ENCODE measurements around the gene ABCA2. TPM values are rescaled to one million over a fixed set of nuclear protein-coding genes. Genes with fewer than 3 reads are reported as not detected.

Gene ABCA2
- total RNA-seq, 6 experiments from 2014 or later = 23.7 to 49.2 (median 34.2) TPM

GRCh38 chr9:136980669-136981478 lies 47.2 kb downstream of the ABCA2 start:
- H3K36me3 ChIP-seq = no peaks in the 10 kb centered on the region
- ATAC-seq = no peak
- TF ChIP-seq POLR2A (IDR thresholded peaks at IDR 0.05) = no peak
- TF ChIP-seq, protein P1, sequence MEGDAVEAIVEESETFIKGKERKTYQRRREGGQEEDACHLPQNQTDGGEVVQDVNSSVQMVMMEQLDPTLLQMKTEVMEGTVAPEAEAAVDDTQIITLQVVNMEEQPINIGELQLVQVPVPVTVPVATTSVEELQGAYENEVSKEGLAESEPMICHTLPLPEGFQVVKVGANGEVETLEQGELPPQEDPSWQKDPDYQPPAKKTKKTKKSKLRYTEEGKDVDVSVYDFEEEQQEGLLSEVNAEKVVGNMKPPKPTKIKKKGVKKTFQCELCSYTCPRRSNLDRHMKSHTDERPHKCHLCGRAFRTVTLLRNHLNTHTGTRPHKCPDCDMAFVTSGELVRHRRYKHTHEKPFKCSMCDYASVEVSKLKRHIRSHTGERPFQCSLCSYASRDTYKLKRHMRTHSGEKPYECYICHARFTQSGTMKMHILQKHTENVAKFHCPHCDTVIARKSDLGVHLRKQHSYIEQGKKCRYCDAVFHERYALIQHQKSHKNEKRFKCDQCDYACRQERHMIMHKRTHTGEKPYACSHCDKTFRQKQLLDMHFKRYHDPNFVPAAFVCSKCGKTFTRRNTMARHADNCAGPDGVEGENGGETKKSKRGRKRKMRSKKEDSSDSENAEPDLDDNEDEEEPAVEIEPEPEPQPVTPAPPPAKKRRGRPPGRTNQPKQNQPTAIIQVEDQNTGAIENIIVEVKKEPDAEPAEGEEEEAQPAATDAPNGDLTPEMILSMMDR (IDR thresholded peaks at IDR 0.05) = no peak
- WGBS (ENCODE audit: insufficient coverage, low coverage, low lambda C conversion rate, missing lambda C conversion rate) = 84% methylated on average over 5 of the region's 16 CpGs
- H3K4me3 ChIP-seq = no peak overlapping the region
- no peaks in the 10 kb centered on the region for H3K4me1 ChIP-seq
- H3K27me3 ChIP-seq = no peaks in the 10 kb centered on the region
- H3K27ac ChIP-seq = no peak overlapping the region
- no peaks in the 10 kb centered on the region for H3K9me3 ChIP-seq
- intact Hi-C loops (cut with DNase I) = no loop called here
- no peak for DNase-seq

DNA sequence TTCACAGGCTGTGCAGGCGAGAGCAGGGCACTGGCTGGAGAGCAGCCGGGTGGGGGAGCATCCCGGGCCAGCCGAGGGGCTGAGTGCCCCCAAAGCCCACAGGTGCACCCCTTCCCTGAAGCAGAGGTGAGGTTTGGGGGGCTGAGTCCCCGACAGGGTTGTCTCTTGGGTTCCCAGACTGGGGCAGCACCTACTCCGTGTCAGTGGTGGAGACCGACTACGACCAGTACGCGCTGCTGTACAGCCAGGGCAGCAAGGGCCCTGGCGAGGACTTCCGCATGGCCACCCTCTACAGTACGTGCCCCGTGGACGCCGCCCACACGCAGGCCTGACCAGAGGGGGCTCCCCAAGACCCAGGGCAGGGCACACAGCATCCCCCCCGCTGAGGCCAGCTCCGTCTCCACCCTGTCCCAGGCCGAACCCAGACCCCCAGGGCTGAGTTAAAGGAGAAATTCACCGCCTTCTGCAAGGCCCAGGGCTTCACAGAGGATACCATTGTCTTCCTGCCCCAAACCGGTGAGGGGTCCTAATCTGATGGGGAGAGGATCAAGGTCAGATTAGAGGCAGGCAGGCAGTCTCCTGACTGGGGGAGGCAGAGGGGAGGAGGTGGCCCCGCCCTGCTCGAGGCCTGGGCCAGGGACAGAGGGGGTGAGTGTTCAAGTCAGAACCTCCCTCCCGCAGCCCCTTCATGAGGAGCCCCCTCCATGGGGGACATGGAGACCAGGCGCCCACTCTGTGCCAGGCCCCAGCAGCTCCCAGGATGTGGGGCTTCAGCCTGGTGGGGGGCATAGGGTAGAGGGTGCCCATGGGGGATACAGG lies 48.1 kb downstream of the ABCA2 start:
- H3K4me3 ChIP-seq = no peak overlapping the region
- no peaks in the 10 kb centered on the region for H3K27me3 ChIP-seq
- intact Hi-C loops (cut with DNase I) = no loop called here
- no peaks in the 10 kb centered on the region for H3K9me3 ChIP-seq
- DNase-seq = no peak
- ATAC-seq = no peak
- no peaks in the 10 kb centered on the region for H3K4me1 ChIP-seq
- no peaks in the 10 kb centered on the region for H3K36me3 ChIP-seq
- WGBS (ENCODE audit: insufficient coverage, low coverage, low lambda C conversion rate, missing lambda C conversion rate) = 0% methylated on average over 1 of the region's 26 CpGs
- no peak for TF ChIP-seq POLR2A (IDR thresholded peaks at IDR 0.05)
- TF ChIP-seq, protein P1 (IDR thresholded peaks at IDR 0.05) = no peak
- H3K27ac ChIP-seq = no peak overlapping the region

DNA sequence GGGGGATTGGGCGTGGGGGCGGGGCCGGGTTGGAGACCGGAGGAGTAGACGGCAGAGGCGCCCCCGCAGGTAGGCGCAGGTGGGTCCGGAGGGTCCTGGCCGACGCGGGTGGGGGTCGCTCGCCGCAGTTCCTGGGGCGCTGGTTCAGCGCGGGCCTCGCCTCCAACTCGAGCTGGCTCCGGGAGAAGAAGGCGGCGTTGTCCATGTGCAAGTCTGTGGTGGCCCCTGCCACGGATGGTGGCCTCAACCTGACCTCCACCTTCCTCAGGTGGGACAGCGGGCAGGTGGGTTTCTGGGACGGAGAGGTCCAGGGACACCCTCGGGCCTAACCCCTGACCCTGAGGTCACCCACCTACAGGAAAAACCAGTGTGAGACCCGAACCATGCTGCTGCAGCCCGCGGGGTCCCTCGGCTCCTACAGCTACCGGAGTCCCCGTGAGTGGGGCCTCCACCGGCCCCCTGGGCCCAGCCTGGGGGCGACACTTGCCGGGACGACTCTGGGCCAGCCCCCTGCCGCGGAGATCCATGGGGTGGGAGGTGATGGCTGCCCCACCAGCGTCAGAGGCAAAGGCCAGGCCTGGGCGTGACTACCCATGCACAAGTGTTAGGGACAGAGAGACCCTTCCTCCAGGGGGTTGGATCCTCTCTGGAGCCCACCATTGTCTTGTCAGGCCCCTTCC lies 49.0 kb downstream of the ABCA2 start:
- ATAC-seq (no peak), DNase-seq (no peak)
- H3K27ac ChIP-seq = no peak overlapping the region
- TF ChIP-seq, protein P1 (IDR thresholded peaks at IDR 0.05) = no peak
- TF ChIP-seq POLR2A (IDR thresholded peaks at IDR 0.05) = no peak
- no peaks in the 10 kb centered on the region for H3K36me3 ChIP-seq
- no peaks in the 10 kb centered on the region for H3K4me1 ChIP-seq
- no peaks in the 10 kb centered on the region for H3K27me3 ChIP-seq
- no peak overlapping the region for H3K4me3 ChIP-seq
- WGBS (ENCODE audit: insufficient coverage, low coverage, low lambda C conversion rate, missing lambda C conversion rate) = 11% methylated on average over 6 of the region's 41 CpGs
- H3K9me3 ChIP-seq = no peaks in the 10 kb centered on the region
- intact Hi-C loops (cut with DNase I) = no loop called here

GRCh38 chr9:136978073-136978864 lies 49.8 kb downstream of the ABCA2 start:
- WGBS (ENCODE audit: insufficient coverage, low coverage, low lambda C conversion rate, missing lambda C conversion rate) = 8% methylated on average over 18 of the region's 78 CpGs
- ATAC-seq (peak; percentile 29 to 59 (median 52)), DNase-seq (peak in 2 of 3 donors; percentile 67)
- Histone ChIP-seq H3K9me3 (no peaks in the 10 kb centered on the region), H3K27ac (no peak overlapping the region), H3K4me1 (no peaks in the 10 kb centered on the region), H3K4me3 (peak overlapping the region; percentile 16 to 29 (median 21)), H3K36me3 (no peaks in the 10 kb centered on the region), H3K27me3 (no peaks in the 10 kb centered on the region)
- TF ChIP-seq POLR2A (IDR thresholded peaks at IDR 0.05) = no peak
- TF ChIP-seq, protein P1 (IDR thresholded peaks at IDR 0.05) = no peak
- intact Hi-C loops (cut with DNase I) = no loop called here
